ENCODE results near the gene ZNF337.
"Not testable (repeated sequence)": the region's sequence is repeated elsewhere in the genome, so short reads cannot be mapped to it uniquely, and the experiment has no call there.

The ZNF337 gene

GRCh38 chr20:25696371-25697131, at the start of gene ZNF337:
Gene ZNF337 (minus strand): TSS chr20:25696853. CDS start chr20:25686417, 10,436 bp downstream.
- DNase-seq, result peak; percentile 94

DNA sequence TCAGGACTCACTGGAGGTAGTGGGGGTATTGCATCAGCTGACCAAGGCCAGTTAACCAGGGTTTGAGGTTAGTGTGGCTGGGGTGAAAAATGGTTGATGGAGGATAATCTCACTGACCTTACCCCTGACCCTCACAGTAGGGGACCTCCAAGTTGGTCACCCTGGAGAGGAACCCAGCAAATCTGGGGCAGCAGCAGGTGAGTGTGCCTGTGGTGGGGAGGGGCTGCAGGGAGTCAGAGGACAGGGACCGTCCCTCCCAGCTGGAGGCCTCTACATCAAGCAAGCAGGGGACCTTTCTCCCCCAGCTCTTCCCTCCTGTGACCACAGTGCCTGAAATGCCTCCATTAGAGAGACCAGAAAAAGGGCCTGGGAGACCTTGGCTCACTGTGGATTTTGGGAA, 49.1 kb upstream of the ZNF337 start:
- no peak for DNase-seq

DNA sequence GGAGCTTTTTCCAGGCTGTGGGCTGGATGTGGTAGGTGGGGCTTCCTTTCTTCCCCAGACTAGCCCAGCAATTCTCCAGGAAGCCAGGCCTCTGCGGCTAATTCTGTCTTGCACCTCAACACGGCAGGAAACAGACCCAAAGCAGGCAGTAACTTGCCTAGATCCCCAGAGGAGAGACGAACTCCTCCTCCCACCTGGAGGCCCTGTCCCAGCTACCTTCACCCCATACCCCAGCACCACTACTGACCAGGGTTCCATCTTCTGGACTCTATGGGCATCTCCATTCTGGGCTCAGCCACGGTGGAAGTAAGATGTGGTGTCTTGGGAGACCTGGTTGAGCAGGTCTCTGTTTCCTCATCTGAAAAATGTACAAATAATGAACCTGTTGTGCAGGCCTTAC, 48.4 kb upstream of the ZNF337 start:
- no peak for DNase-seq

- DNase-seq, result no peak
Measured at GRCh38 chr20:25744261-25744660, 47.6 kb upstream of the ZNF337 start.

DNA sequence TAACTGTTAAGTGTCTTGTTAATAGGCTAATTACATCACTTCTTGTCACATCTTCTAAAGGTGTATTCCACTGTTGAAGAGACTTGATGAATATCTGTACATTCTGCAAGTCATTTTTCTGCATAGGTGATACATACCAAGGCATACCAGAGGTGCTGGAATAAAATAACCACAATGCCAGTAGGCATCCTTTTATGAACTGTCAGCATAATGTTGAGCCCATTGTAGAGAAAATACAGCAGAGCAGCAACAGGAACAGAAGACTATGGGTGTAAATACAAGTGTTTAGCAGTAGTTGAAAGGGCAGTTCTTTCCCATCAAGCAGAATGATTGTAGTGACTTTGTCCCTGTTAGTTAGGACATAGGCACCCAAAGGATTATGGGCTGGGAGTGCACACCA, 44.4 kb upstream of the ZNF337 start:
- DNase-seq, result no peak

DNA sequence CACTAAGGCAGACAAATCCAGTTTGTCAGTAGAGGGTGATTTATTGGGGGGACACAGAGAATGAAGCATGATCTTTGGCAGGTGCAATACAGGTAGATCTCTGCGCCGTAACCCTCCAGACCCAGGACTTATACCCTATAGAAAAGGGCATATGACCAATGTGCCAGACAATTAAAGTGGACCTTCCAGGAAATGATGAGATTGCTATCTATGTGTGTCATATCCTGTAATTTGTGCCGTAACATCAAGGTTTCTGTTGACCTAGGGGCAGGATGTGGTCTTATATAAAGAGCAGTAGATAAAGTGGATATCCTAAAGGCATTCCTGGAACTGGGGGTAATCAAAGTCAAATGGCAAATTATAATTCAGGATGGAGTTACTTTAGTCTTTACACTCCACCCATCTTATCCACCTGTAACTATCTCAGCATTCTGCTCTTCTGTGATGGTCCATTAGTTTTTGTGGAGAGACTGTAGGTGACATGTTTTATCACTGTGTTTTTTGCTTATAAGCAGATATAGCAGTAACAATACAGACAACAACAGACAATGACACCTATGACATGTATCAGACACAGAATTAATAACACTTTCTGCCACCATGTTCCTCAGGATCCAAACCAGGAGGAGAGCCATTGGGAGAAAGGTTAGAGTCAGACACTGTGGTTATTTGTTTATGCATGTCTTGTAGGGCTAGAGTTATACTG, 43.1 kb upstream of the ZNF337 start:
- DNase-seq, result no peak

DNA sequence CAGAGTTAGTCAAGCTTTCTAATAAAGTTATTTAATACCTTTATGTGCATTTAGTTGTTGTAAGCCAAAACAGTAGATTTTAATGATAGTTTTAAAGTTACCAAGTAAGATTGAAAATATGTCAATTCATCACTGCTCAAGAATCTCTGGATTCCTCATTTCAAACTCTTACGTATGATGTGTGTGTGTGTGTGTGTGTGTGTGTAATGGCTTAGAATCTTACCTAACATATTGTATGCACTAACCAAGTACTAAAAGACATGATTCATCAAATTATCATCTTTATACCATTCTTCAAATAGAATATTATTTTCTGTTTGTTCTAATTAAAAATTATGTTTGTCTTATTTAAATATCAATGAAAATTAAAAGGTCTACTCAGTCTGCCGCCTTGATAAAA, 41.5 kb upstream of the ZNF337 start:
- no peak for DNase-seq

DNA sequence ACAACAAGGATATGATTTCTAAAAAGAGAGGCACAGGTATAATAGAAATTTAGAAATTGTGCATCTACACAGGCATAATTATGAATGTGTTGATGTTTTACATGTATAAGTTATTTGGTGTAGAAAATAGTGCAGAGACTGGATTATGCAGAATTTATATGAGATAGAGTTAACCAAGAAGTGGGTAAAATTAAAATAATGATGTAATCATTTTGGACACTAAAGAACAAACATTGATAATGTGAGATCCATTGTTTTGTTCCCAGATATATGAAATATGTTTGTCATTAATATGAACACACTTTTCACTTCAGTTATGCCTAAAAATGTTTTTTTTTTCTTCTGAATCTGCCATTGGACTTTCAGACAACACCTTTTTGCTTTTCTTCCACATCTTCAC, 37.2 kb upstream of the ZNF337 start:
- no peak for DNase-seq

DNA sequence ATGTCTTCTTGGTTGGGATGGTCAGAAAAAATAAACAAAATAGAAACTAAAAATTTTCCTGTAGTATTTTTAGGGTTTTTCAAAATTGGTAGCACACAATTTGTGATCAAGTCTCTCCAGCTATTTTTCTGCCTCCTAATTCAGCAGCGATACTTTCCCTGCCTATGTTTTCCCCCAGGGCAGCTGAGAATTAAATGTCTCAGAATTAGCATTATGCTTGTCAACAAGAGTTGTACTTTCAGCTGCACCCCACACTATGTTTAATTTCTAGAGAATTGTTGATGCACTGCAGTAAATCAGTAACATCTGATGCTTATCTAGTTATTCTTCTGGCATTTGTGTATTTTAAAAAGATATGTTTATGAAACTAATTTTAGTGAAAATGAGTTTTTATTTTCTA, 34.2 kb upstream of the ZNF337 start:
- no peak for DNase-seq

DNA sequence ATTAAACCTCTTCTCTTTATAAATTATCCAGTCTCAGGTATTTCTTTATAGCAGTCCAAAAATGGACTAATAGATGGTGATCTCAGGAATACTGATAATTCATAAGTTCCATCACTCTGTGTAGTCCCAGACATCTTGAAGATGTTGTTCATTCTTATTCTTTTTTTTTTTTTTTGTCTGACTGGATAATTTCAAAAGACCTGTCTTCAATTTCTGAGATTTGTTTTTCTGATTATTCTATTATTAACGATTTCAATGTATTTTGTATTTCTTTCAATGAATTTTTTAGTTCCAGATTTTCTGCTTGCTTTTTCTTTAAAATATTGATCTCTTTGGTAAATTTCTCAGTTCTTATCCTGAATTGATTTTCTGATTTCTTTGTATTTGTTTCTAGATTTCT, 29.7 kb upstream of the ZNF337 start:
- DNase-seq, result no peak

DNA sequence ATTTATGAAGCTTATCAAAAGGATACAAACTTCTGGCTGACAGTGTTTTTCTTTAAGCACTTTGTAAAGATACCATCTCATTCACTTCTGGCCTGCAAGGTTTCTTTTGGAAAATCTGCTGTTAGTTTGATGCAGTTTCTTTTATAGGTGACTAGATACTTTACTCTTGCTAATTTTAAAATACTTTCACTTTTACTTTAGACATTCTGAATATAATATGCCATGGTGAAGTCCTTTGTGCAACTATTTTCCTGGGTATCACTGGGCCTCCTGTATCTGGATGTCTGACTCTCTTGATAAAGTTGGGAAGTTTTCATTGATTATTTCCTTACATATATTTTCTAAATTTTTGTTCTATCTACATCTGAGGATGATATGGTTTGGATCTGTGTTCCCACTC, 29.0 kb upstream of the ZNF337 start:
- no peak for DNase-seq

DNA sequence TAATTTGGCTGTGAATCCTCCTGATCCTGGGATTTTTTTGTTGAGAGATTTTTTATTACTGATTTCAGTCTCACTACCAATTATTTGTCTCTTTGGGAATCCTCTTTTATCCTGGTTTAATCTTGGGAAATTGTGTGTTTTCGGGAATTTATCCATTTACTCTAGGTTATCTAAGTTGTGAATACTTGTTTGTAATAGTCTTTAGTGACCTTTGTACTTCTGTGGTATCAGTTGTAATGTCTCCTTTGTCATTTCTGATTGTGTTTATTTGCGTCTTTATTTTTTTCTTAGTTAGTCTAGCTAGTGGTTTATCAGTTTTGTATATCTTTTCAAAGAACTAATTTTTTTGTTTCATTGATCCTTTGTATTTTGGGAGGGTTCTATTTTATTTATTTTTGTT, 27.3 kb upstream of the ZNF337 start:
- no peak for DNase-seq

DNA sequence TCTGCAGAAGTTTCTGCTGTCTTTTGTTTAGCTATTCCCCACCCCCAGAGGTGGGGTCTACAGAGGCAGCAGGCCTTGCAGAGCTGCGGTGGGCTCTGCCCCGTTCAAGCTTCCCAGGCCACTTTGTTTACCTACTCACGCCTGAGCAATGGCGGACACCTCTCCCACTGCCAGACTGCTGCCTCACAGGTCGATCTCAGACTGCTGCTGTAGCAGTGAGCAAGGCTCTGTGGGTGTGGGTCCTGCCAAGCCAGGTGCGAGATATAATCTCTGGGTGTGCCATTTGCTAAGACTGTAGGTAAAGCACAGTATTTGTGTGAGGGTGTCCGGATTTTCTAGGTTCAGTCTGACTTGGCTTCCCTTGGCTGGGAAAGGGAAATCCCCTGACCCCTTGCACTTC, 23.6 kb upstream of the ZNF337 start:
- no peak for DNase-seq

DNA sequence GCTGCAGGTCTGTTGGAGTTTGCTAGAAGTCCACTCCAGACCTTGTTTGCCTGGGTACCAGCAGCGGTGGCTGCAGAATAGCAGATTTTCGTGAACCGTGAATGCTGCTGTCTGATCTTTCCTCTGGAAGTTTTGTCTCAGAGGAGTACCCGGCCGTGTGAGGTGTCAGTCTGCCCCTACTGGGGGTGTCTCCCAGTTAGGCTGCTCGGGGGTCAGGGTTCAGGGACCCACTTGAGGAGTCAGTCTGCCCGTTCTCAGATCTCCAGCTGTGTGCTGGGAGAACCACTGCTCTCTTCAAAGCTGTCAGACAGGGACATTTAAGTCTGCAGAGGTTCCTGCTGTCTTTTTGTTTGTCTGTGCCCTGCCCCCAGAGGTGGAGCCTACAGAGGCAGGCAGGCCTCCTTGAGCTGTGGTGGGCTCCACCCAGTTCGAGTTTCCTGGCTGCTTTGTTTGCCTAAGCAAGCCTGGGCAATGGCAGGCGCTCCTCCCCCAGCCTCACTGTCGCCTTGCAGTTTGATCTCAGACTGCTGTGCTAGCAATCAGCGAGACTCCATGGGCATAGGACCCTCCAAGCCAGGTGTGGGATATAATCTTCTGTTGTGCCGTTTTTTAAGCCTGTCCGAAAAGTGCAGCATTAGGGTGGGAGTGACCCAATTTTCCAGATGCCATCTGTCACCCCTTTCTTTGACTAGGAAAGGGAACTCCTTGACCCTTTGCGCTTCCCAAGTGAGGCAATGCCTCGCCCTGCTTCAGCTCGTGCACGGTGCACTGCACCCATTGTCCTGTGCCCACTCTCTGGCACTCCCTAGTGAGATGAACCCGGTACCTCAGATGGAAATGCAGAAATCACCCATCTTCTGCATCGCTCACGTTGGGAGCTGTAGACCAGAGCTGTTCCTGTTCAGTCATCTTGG, 22.5 kb upstream of the ZNF337 start:
- not testable (repeated sequence) for DNase-seq

DNA sequence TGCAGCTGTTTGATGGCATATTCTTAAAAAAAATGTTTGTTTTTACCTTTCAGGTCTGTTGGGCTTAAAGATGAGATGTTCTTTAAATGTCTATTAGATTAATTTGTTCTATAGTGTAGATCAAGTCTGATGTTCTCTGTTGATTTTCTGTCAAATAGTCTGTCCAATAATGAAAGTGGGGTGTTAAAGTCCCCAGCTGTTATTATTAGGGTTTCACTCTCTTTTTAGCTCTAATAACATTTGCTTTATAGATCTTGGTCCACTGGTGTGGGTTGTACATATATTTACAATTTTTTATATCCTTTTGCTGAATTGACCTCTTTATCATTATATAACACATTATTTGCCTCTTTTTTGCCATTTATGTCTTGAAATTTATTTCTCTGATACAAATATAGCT, 11.0 kb upstream of the ZNF337 start:
- DNase-seq, result no peak

- no peak for DNase-seq
Measured at GRCh38 chr20:25706793-25707192, 10.1 kb upstream of the ZNF337 start.

DNA sequence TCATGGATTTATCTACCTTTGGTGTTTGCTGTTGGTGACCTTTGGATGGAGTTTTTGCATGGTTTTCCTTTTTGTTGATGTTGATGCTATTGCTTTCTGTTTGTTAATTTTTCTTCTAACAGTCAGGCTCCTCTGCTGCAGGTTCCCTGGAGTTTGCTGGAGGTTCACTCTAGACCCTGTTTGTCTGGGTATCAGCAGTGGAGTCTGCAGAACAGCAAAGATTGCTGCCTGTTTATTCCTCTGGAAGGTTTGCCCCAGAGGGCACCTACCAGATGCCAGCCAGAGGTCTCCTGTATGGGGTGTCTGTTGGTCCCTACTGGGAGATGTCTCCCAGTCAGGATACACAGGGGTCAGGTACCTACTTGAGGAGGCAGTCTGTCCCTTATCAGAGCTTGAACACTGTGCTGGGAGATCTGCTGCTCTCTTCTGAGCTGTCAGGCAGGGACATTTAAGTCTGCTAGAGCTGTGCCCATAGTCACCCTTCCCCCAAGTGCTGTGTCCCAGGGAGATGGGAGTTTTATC, 9.2 kb upstream of the ZNF337 start:
- DNase-seq, result no peak

- not testable (repeated sequence) for DNase-seq
Measured at GRCh38 chr20:25704303-25704702, 7.7 kb upstream of the ZNF337 start.

DNA sequence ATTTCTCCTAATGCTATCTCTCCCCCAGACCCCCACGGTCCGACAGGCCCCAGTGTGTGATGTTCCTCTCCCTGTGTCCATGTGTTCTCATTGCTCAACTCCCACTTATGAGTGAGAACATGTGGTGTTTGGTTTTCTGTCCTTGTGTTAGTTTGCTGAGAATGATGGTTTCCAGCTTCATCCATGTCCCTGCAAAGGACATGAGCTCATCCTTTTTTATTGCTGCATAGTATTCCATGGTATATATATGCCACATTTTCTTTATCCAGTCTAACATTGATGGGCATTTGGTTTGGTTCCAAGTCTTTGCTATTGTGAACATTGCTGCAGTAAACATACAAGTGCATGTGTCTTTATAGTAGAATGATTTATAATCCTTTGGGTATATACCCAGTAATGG, 4.2 kb upstream of the ZNF337 start:
- DNase-seq, result not testable (repeated sequence)

GRCh38 chr20:25699914-25700313, 3.3 kb upstream of the ZNF337 start:
- no peak for DNase-seq

DNA sequence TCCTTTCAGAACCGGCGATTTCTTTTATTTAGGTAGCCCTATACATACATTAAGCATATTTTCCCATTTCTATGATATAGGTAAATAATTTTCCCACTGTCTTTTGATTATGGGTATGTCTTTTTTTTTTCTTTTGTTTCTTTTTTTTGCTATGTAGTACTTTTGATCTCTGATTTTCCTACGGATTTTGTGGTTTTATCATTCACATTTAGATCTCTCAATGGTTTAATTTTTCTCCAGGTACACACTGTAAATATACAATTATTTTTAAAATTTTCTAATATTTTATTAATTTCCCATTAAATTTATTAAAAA, 436 bp upstream of the ZNF337 start:
- DNase-seq, result no peak

DNA sequence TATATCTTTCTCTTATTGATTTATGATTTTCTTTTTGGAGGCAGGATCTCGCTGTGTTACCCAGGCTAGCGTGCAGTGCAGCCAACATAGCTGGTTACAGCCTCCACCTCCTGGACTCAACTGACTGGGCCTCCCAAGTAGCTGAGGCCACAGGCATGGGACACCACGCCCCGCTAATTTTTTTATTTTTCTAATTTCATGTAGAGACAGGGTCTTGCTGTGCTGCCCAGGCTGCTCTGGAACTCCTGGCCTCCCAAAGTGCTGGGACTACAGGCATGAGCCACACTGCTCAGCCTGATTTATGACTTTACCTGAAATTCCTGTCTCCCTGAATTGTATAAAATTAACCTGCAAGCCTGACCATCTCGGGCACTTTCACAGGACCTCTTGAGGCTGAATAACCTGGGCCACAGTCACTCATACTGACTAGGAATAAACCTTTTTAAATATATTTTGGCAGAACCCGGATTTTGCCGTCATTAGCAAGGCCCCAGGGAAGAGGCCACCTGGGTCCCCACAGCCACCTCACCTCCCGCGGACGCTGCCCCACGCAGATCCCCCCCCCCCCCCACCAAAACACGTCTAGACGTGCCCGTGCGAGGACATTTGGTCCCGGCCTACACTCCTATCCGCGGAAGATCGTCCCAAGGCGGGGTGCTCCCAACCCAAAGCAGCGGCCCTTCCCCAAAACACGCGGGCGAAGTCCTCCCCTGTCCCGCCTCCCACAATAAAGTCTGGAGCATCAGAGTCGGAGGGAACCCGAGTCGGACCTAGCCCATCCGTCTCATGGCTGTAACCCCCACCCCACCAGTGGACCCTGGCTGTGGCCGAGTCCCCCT, 902 bp downstream of the ZNF337 start:
- DNase-seq, result no peak

- no peak for DNase-seq
Measured at GRCh38 chr20:25692499-25692898, 4.2 kb downstream of the ZNF337 start.

Measured in activated CD8-positive, alpha-beta memory T cell treated with anti-CD3 and anti-CD28 coated beads, Interleukin-2, amount 50 U/mL, for 4 hours (primary cell).